Left ventricle myocardium superior (tissue), 1 donor: ENCODE data around the gene MEGF11. TPM values are rescaled to one million over a fixed set of nuclear protein-coding genes. Genes with fewer than 3 reads are reported as not detected.

ENCODE experiments used
- ATAC-seq: fragments of 200-7000 bp; cut with Tn5 transposase; one replicate; pipeline ENCODE4 v1.9.1; 2020; ENCODE audit warnings: mild to moderate bottlenecking, moderate library complexity
- DNase-seq: peaks from one replicate; pipeline ENCODE4 v3.0.0-alpha.2; 2020
- intact Hi-C: fragments of 100-400 bp; cut with micrococcal nuclease; formaldehyde crosslinking; loops from one replicate; pipeline ENCODE4 v1.11.0; 2022
- total RNA-seq: library from RNA; stranded (reverse); fragmentation: NEBNext Ultra II Directional; extraction: Animal tissue kit (Norgen Biotek cat#: 25700); gene quantifications from one replicate; pipeline ENCODE4 v1.2.1, GENCODE V29; 2021
- donor health status: DM: no; HTN: yes; CAD: no; lungs with severe emphysema.

Gene MEGF11
- total RNA-seq, 1 donor from 2014 or later, result not detected

GRCh38 chr15:66156310-66156975, 97.1 kb downstream of the MEGF11 start:
- intact Hi-C loops, result no loop called here
- ATAC-seq, result no peak
- DNase-seq, result no peak

DNA sequence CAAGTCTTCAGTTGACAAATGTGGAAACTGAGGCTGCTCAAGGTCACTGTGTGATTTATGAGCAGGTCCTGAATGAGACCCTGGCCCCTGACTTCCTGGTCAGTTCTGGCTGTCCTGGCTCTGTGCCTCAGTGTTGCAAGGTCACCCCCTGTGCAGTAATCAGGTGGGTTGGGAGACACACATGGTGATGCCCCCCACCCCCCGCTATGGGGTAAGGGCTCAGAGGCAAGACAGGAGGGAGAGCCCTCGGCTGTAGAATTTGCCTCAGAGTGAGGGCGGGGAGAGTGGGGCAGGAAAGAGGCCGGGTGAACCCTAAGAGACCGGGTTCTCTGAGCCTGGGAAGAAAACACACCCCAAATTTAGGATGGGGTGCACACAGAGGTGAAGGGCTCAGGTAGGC, 98.5 kb downstream of the MEGF11 start:
- intact Hi-C loops, result no loop called here
- no peak for DNase-seq
- no peak for ATAC-seq

- intact Hi-C loops, result no loop called here
- DNase-seq (no peak), ATAC-seq (no peak)
Observed at GRCh38 chr15:66154581-66154980, 99.0 kb downstream of the MEGF11 start.

- intact Hi-C loops, result no loop called here
- no peak for ATAC-seq
- no peak for DNase-seq
Observed at GRCh38 chr15:66153549-66154415, 99.8 kb downstream of the MEGF11 start.

DNA sequence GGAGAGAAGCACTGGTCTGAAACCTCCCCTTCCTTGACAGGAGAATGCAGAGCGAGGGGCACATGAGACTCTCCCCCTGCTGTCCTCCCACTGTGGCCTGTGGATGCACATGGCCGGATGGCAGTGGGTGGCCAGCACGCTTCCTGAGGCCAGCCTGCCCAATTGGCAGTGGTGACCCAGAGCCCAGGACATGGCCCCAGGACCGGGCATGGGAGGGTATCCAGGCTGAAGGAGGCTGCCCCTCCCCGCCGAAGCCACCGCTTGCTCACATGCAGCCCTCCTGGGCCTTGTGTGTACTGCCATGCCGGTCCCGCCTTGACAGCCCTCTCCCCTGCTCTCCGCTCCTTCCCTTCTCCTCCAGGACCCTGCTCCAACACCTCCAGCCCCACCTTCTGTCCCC, 100.9 kb downstream of the MEGF11 start:
- intact Hi-C loops, result no loop called here
- DNase-seq (no peak), ATAC-seq (no peak)

DNA sequence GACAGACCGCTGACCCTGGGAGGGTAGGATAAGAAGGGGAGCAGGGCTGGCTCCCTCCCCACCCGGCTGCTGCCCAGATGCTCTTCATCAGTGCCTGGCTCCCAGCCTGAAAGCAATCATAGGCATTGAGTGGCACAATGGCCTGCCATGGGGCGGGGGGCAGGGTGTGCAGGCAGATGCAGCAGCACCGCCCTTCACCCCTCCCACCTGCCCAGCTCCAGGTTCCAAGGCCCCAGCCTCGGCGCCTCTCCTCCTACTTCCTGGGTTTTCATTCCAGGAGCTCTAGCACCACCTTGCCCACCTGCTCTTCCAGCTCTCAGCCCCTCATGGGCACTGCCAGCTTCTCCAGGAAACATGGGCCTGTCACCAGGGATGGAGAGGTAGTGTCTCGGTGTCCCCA, 101.7 kb downstream of the MEGF11 start:
- intact Hi-C loops, result no loop called here
- DNase-seq (peak; percentile 45), ATAC-seq (peak; percentile 63)

GRCh38 chr15:66149871-66150270, 103.7 kb downstream of the MEGF11 start:
- no peak for ATAC-seq
- intact Hi-C loops, result no loop called here

GRCh38 chr15:66148187-66148586, 105.4 kb downstream of the MEGF11 start:
- intact Hi-C loops, result no loop called here
- ATAC-seq (no peak), DNase-seq (no peak)

More at GRCh38 chr15:66149871-66150270, 103.7 kb downstream of the MEGF11 start:
- no peak for DNase-seq

GRCh38 chr15:66147440-66147839, 106.1 kb downstream of the MEGF11 start:
- intact Hi-C loops, result no loop called here
- ATAC-seq, result no peak
- no peak for DNase-seq

DNA sequence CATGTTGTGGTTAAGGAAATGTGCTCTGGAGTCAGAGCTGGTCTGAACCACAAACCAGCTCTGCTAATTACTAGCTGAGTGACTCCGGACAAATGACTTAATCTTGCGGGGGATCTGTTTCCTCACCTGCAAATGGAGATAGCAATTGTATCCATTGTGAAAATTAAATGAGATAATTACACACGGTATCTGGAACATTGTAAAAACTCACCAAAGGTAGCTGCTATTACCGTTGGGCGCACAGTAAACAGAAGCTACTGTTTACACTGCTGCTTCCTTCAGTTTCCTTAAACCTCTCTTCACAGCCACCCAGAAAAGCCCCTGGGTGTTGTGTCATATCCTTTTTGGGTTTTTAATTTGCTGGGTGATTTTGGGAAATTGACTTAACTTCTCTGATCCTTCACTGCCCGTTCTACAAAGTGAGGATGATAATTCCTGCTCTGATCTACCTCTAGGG, 107.8 kb downstream of the MEGF11 start:
- ATAC-seq (no peak), DNase-seq (no peak)
- intact Hi-C loops, result no loop called here

GRCh38 chr15:66144978-66145725, 108.4 kb downstream of the MEGF11 start:
- intact Hi-C loops, result no loop called here
- no peak for ATAC-seq
- no peak for DNase-seq

GRCh38 chr15:66142285-66142684, 111.3 kb downstream of the MEGF11 start:
- ATAC-seq (no peak), DNase-seq (no peak)
- intact Hi-C loops, result no loop called here

DNA sequence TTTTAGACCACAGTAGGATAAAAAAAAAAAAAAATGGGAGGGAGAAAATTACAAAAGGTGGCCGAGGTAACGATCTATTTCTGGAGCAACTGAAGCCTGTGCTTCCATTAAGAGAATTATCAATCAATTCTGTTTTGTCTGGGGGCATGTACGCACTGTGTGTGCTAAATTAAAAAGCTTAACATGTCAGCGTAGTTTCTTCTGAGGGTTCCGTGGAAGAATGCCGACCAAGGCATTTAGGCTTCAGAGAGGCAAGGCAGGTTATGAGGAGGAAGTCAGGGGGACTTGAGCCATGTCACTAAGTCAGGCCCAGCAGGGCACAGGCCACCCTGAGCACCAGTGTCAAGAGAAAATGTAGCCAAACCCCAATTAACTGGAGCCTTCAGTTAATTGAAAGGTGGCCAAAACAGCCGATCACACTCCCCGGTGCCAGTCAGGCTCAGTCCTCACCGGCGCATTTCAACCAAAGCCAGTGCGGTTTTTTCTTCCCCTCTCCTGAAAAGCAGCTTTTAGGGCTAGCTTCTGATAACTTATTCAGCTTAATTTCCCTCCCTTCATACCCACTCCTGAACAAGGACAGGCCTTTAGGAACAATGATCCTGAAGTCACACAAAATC, 113.9 kb downstream of the MEGF11 start:
- intact Hi-C loops, result no loop called here
- ATAC-seq (no peak), DNase-seq (no peak)

- DNase-seq (no peak), ATAC-seq (no peak)
- intact Hi-C loops, result no loop called here
Observed at GRCh38 chr15:66138892-66139590, 114.5 kb downstream of the MEGF11 start.

DNA sequence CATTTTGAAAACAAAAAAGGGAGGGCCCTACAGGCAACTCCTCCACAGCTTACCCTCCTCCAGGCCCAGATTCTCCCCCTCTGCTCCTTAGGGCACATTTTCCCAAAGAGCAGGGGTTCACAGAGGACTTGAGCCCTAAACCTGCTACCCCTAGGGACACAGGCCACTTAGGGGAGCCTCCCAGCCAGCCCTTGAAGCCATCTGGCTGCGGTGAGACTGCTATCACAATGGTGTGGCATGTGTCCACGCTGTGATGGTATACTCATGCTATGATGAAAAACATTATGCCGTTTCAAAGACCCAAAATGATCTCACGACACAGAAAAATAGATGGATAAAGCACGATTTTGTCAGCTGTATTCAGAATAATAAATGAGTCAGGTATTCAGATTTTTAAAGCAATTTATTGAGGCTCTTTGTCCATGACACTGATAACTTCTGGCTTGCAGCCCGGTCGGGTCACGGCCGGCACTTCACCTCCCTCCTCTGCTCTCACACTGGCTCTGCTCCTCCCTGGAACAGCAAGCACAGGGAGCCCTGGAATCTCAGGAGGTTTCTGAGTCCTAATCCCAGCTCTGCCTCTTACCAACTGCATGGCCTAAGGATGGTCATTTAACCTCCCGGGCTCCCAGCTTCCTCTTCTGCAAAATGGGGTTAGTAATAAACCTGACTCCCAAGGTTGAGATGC, 115.3 kb downstream of the MEGF11 start:
- DNase-seq (peak; percentile 48), ATAC-seq (peak; percentile 88)
- intact Hi-C loops, result no loop called here

- DNase-seq, result no peak
- intact Hi-C loops, result no loop called here
- no peak for ATAC-seq
Observed at GRCh38 chr15:66136948-66137347, 116.6 kb downstream of the MEGF11 start.

GRCh38 chr15:66135664-66136063, 117.9 kb downstream of the MEGF11 start:
- ATAC-seq (no peak), DNase-seq (no peak)
- intact Hi-C loops, result no loop called here

DNA sequence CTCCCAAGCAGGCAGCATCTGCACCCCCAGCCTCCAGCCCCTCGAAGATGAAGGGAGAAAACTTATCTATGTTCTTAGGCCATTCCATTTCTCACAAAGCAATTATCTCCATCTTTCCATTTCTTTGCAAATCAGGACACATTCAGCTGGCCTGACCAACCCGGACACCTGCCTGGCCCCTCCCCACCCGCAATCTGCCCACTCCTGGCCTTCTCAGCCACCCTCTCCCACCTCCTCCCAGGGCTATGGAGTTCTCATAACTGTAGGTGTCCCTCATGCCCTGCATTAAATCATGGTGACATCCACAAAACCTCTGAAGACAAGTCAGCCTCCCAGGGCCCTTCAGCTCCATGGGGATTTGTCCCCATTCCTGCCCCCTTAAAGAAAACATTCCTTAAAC, 119.3 kb downstream of the MEGF11 start:
- DNase-seq (no peak), ATAC-seq (no peak)
- intact Hi-C loops, result no loop called here
